ENCODE data around the gene HS3ST2.

GRCh38 chr16:22928882-22929435, 115.0 kb downstream of the HS3ST2 start:
- TF ChIP-seq CTCF (IDR thresholded peaks at IDR 0.05; ENCODE audit: low read depth, low read length, poor library complexity, severe bottlenecking) (no peak), EZH2phosphoT487 (IDR thresholded peaks at IDR 0.05; ENCODE audit: borderline replicate concordance, low read length) (no peak)
